Nucleus accumbens (tissue), 56 donors: ENCODE measurements around the gene LRRIQ4.
A peak's percentile ranks its signal among the peaks of the same experiment; 100 is the strongest.

ENCODE experiments used
- DNase-seq, 56 donors: peaks; one replicate each; lab custom pipeline; 2025; lab: John Stamatoyannopoulos, UW

Gene LRRIQ4

GRCh38 chr3:169804681-169805080 lies 8.0 kb upstream of the LRRIQ4 start:
- no peak for DNase-seq

GRCh38 chr3:169809230-169809795 lies 3.4 kb upstream of the LRRIQ4 start:
- no peak for DNase-seq

GRCh38 chr3:169811631-169812331 lies 889 bp upstream of the LRRIQ4 start:
- DNase-seq: peak in 22 of 56 donors; percentile 9 to 65 (median 38)

GRCh38 chr3:169813278-169813677 lies 608 bp downstream of the LRRIQ4 start:
- no peak for DNase-seq

- DNase-seq: peak in 3 of 56 donors; percentile 5 to 8 (median 7)
Observed at GRCh38 chr3:169813757-169814517, 1.3 kb downstream of the LRRIQ4 start.

GRCh38 chr3:169815590-169816150 lies 3.0 kb downstream of the LRRIQ4 start:
- no peak for DNase-seq

GRCh38 chr3:169818316-169818715 lies 5.6 kb downstream of the LRRIQ4 start:
- DNase-seq: no peak

- no peak for DNase-seq
Observed at GRCh38 chr3:169822091-169822490, 9.4 kb downstream of the LRRIQ4 start.

GRCh38 chr3:169822540-169822939 lies 9.9 kb downstream of the LRRIQ4 start:
- DNase-seq: no peak

GRCh38 chr3:169822983-169823382 lies 10.3 kb downstream of the LRRIQ4 start:
- DNase-seq: no peak

GRCh38 chr3:169825316-169825715 lies 12.6 kb downstream of the LRRIQ4 start:
- DNase-seq: no peak

GRCh38 chr3:169827712-169828111 lies 15.0 kb downstream of the LRRIQ4 start:
- no peak for DNase-seq

GRCh38 chr3:169835533-169835932 lies 22.9 kb downstream of the LRRIQ4 start:
- DNase-seq: no peak

GRCh38 chr3:169836078-169836941 lies 23.6 kb downstream of the LRRIQ4 start:
- no peak for DNase-seq

GRCh38 chr3:169836942-169837275 lies 24.2 kb downstream of the LRRIQ4 start:
- DNase-seq: no peak

- no peak for DNase-seq
Observed at GRCh38 chr3:169838511-169839030, 25.9 kb downstream of the LRRIQ4 start.

GRCh38 chr3:169841171-169841570 lies 28.5 kb downstream of the LRRIQ4 start:
- DNase-seq: no peak

GRCh38 chr3:169842960-169843359 lies 30.3 kb downstream of the LRRIQ4 start:
- DNase-seq: no peak

- no peak for DNase-seq
Observed at GRCh38 chr3:169846458-169847193, 34.0 kb downstream of the LRRIQ4 start.

- DNase-seq: no peak
Observed at GRCh38 chr3:169847896-169848295, 35.2 kb downstream of the LRRIQ4 start.
